NCI-H1694 (cell line): ENCODE measurements around the gene COPS4.
"Not testable (repeated sequence)": the region's sequence is repeated elsewhere in the genome, so short reads cannot be mapped to it uniquely, and the experiment has no call there.

Experiments
- DNase-seq: peaks from one replicate; lab custom pipeline; 2025; lab: John Stamatoyannopoulos, UW

Gene COPS4

GRCh38 chr4:83024233-83024632 lies 10.8 kb upstream of the COPS4 start:
- DNase-seq: no peak

DNA sequence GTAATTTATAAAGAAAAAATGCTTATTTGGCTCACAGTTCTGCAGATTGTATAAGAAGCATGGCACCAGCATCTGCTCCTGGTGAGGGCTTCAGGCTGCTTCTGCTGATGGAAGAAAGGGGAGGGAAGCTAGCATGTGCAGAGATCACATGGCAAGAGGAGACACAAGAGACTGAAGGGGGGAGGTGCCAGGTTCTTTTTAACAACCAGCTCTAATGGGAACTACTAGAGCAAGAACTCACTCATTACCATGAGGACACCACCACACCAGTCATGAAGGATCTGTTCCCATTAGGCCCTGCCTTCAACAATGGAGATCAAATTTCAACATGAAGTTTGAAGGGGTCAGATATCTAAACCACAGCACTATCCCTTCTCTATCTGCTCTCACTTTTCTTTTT lies 9.4 kb upstream of the COPS4 start:
- DNase-seq: no peak

DNA sequence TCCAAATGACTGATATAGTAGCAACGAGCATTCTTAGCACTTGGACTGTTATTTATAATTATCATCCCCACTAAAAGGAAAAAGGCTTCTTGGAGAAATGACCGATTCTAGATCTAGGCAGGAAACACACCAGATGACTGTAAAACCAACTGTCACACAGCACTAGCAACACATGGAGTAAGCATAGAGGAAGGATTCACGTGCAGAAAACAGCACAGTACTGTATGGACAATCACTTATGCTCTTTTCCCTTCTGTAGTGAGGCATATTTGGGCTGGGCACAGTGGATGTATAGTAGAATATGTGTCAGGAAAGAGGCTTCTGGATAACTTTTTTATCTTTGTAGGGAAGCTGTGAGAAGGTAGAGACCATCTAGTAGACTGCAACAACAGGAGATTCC lies 6.0 kb upstream of the COPS4 start:
- DNase-seq: no peak

DNA sequence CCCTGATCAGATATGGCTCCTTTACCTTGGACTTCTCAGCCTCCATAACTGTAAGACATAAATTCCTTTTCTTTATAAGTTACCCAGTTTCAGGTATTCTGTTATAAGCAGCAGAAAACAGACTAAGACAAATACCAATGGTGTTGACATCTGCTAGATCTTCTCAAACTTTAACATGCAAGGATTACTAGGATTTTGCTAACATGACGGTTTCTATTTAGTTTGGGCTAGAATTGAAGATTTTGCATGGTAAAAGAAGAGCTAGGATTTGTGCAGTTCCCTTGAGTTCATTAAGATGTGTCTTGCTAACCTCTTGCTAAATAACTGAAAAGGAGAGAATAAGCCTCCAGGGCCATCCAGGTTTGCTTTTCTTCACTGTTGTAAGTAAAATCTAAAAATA lies 5.3 kb upstream of the COPS4 start:
- DNase-seq: no peak

DNA sequence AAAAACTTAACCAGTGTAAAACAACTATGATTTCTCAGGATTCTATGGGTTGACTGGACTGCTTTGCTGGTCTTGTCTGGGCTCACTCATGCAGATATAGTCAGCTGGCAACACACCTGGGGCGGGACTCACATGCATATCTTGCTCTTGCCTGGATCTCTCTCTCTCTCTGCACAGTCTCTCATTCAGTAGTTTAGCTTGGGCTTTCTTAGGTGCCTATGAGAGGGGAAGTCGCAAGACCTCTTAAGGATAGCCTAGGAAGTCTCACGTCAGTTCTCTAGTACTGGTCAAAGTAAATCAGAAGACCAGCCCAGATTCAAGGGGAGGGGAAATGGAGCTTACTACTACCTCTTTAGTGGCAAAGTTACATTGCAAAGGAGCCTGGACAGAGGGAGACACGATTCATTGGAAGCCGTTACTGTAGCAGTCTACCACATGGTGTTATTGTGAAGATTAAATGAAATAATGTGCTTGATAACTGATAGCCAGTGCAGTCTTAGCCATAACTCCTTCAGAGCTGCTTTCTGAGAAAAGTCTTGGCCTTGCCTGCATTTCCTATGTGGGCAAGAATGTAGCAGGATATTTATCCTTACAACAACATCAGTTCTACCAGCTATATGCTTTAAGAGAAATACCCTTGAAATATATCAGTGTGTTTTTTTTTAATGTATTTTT lies 2.1 kb downstream of the COPS4 start:
- DNase-seq: no peak

DNA sequence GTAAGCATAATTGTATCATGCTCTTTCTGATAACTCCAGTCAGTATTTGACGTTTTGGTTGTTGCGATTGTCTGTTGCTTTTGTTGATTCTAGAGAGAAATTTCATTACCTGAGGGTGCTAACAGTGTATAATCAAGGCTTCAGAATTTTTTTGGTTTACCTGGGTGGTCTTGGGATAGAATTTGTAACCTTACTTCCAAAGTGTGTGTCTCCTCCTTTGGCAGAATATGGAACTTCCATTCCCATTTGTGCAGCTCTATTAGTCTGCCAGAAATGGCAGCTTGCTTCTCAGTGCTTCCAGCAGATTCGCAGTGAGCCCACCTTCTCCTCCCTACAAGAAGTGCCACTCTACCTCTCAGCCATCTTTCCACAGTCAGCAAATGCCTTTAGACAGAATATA lies 5.3 kb downstream of the COPS4 start:
- DNase-seq: no peak

DNA sequence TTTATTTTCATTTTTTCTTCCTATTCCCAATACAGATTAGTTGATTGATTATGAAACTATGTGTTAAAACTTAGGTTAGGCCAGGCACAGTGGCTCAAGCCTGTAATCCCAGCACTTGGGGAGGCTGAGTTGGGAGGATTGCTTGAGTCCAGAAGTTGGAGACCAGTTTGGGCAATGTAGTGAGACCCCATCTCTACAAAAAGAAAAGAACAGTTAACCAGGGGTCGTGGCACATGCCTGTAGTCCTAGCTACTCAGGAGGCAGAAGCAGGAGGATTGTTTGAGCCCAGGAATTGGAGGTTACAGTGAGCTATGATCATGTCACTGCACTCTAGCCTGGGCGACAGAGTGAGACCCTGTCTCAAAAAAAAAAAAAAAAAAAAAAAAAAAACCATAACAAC lies 8.2 kb downstream of the COPS4 start:
- not testable (repeated sequence) for DNase-seq

GRCh38 chr4:83043801-83044407 lies 8.9 kb downstream of the COPS4 start:
- DNase-seq: no peak

DNA sequence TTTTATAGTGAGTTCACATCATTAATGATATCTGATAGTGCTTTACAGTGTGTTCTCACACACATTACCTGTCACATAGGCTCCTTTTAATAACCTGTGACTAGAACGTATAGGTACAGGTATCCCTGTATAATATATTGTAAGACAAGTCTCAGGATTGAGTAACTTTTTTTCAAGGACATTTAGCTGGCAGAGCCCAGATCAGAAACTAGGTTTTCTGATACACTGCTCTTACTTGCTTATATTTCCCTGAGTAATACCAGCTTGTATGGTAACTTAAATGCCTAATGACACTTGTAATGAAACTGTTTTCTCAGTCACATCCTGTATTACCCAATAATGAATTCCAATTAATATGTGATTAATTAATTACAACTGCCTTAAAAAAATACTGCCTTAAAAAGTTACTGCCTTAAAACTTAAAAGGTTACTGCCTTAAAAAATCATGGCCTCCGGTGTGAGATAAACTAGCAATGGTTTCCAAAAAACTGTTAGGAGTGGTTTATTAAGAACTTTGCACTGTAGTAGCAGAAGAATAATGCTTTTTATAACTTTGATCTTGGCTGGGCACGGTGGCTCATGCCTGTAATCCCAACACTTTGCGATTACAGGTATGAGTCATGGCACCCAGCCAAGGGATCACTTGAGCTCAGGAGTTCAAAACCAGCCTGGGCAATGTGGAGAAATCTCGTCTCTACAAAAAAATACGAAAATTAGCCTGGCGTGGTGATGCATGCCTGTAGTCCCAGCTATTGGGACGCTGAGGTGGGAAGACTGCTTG lies 11.9 kb downstream of the COPS4 start:
- no peak for DNase-seq

- DNase-seq: not testable (repeated sequence)
Measured at GRCh38 chr4:83048781-83049180, 13.8 kb downstream of the COPS4 start.

DNA sequence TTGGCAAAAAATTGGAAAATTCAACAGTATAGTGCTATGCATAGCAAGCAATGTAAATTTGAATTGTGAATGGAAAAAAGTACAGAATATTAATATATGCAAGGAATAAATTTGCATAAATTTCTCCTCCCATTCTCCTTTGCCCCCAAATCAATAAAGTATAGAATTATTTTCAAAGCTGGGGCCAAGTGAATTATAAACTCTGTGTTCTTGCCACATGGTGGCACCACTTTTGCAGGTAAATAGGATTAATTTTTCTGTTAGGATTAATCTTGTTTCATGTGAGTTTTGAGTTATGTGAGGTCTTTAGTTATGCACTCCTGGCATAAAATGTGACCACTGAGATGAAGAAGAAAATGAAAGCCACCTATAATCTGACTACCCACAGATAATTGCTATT lies 19.9 kb downstream of the COPS4 start:
- DNase-seq: no peak

GRCh38 chr4:83062739-83063138 lies 27.8 kb downstream of the COPS4 start:
- no peak for DNase-seq

GRCh38 chr4:83065266-83065665 lies 30.3 kb downstream of the COPS4 start:
- no peak for DNase-seq

- DNase-seq: no peak
Measured at GRCh38 chr4:83067058-83067639, 32.2 kb downstream of the COPS4 start.

DNA sequence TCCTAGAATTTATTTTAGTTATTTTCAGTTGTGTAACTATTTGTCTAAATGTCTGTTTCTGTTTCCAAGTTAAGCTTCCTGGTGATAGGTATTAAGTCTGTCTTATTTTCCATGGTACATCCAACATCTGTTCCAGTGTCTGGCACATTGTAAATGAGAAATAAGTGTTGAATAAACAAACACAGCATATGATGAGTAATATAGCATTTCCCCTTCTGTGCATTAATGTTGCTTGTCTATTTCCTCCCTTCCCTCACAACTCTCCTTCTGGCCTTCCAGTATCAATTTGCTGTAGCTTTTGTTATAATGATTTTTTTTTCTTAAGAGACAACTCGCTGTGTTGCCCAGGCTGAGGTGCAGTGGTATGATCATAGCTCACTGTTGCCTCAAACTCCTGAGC lies 36.1 kb downstream of the COPS4 start:
- no peak for DNase-seq

DNA sequence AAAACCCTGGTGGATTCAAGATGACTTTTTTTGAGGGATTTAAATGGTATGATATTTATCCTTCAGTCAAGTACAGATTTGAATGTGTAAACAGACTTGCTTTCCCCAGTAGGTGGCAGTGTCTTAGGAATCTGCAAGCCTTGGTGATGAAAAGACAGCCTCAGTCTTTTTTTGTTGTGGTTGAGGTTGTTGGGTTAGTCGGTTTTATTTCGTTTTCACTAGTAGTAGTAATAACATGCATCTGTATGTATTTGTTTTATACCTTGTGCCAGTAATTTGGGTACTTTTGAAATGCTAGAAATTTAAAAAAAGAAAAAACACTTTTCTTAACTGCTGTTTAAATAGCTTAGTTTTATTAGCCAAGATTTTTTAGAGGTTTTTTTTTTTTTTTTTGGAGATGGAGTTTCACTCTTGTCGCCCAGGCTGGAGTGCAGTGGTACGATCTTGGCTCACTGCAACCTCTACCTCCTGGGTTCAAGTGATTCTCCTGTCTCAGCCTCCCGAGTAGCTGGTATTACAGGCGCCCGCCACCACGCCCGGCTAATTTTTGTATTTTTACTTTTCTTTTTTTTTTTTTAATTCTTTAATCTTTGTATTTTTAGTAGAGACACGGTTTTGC lies 39.2 kb downstream of the COPS4 start:
- peak; percentile 47 for DNase-seq

- DNase-seq: not testable (repeated sequence)
Measured at GRCh38 chr4:83074783-83075182, 39.8 kb downstream of the COPS4 start.

GRCh38 chr4:83075311-83076095 lies 40.5 kb downstream of the COPS4 start:
- DNase-seq: no peak

GRCh38 chr4:83080561-83080960 lies 45.6 kb downstream of the COPS4 start:
- DNase-seq: no peak

DNA sequence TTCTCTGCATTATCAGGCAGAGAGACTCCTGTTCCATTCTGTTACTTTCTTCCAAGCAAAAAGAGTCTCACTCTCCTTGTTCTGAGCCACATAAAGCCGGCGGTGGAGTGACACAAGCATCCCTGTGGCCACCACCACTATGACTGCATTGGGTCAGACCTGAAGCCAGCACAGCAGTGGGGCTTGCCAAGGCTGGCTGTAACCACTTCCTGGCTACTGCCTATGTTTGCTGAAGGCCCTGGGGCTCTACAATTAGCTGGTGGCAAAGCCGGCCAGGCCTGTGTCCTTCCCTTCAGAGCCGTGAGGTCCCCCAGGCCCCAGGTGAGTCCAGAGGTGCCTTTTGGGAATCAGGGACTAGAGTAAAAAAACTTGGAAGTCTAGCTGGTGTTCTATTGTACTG lies 47.8 kb downstream of the COPS4 start:
- DNase-seq: no peak

- DNase-seq: no peak
Measured at GRCh38 chr4:83083925-83084475, 49.0 kb downstream of the COPS4 start.
